Fibroblast of mammary gland (primary cell): ENCODE measurements around the gene MC3R.

Experiments used
- DNase-seq: peaks from one replicate; pipeline ENCODE4 v3.0.0-alpha.2; 2010; ENCODE audit warnings: low read depth
- H3K4me3 ChIP-seq: 2 replicates; pipeline ENCODE4 v1.5.1; 2011; ENCODE audit warnings: low read depth, mild to moderate bottlenecking, low read length, moderate library complexity; ENCODE audit not compliant: control insufficient read depth
- TF ChIP-seq, protein P1 (sequence below): conservative IDR thresholded peaks from 2 replicates; pipeline ENCODE4 v1.5.1; 2011; ENCODE audit warnings: low read depth, low read length, inconsistent platforms; ENCODE audit not compliant: control insufficient read depth, insufficient read depth

The MC3R gene

DNA sequence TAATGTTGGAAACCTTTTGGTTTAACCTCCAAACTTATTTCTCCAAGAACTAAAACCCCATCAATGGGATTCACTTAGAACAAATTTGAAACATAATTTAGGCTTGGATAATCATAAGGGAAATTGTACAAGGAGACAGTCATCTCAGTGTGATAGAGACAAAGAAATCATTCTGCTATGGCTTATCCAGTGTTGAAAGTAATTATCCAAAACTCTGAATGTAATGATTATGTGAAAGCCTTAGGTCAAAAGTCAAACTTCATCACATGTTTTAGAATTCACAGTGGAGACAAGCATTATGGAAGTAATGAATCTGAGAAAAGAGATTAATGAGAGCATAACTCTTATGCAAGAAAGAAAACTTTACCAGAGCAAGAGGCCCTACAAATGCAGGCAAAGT is 20.0 kb downstream of the MC3R start:
- no peak overlapping the region for H3K4me3 ChIP-seq
- TF ChIP-seq, protein P1, sequence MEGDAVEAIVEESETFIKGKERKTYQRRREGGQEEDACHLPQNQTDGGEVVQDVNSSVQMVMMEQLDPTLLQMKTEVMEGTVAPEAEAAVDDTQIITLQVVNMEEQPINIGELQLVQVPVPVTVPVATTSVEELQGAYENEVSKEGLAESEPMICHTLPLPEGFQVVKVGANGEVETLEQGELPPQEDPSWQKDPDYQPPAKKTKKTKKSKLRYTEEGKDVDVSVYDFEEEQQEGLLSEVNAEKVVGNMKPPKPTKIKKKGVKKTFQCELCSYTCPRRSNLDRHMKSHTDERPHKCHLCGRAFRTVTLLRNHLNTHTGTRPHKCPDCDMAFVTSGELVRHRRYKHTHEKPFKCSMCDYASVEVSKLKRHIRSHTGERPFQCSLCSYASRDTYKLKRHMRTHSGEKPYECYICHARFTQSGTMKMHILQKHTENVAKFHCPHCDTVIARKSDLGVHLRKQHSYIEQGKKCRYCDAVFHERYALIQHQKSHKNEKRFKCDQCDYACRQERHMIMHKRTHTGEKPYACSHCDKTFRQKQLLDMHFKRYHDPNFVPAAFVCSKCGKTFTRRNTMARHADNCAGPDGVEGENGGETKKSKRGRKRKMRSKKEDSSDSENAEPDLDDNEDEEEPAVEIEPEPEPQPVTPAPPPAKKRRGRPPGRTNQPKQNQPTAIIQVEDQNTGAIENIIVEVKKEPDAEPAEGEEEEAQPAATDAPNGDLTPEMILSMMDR, result no peak
- no peak for DNase-seq

DNA sequence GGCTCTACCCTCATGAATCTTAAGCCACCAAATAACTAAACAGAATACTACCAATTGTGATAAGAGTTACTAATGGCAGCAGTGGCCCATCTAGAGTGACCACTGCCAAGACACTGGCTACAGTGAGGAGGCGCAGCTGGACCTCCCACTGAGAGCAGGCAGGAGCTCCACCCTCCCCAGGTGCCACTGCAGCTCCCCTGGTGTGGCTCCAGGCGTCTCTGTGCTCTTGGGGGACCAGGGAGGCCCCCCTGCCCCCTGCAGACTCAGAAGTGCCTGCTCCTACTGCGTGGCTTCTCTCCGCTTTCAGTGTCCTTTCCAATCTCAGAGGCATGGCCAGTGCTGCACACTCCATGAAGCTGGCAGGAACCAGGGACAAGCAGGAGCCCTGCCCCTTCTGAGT is 23.4 kb downstream of the MC3R start:
- no peak for DNase-seq
- TF ChIP-seq, protein P1, result no peak
- H3K4me3 ChIP-seq, result no peak overlapping the region

DNA sequence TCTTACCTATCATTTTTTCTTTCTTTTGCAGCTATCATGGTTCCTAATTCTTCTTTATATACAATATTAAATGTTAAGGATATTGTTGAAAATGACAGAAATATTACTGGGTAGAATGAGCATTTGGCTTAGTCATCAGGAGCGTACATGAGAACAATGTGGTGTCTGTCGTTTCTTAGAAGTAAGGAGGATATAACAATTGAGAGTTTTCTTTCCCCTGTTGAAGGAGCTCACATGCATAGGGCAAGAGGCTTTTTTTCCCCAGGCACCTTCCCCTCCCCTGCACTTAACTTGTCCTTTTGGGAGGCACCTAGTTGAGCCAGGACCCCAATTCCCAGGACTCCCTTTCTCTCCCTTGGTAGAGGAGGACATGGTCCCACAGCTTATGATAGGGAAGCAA is 25.0 kb downstream of the MC3R start:
- TF ChIP-seq, protein P1, result no peak
- DNase-seq, result no peak
- H3K4me3 ChIP-seq, result no peak overlapping the region

DNA sequence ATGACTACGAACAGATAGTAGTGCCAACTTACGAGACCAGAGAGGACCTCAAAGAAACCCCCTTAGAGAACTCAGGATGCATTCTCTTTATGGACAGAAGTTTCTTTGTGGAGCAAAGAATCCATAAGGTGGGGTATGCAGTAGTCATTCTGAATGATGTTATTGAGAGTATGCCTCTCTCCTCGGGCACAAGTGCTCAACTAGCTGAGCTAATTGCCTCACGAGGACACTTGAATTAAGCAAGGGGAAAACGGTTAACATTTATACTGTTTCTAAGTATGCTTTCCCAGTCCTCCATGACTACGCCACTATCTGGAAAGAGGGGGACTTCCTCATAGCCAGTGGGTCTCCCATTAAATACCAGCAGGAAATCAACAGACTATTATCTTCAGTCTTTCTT is 25.6 kb downstream of the MC3R start:
- DNase-seq, result no peak
- no peak overlapping the region for H3K4me3 ChIP-seq
- TF ChIP-seq, protein P1, result no peak

DNA sequence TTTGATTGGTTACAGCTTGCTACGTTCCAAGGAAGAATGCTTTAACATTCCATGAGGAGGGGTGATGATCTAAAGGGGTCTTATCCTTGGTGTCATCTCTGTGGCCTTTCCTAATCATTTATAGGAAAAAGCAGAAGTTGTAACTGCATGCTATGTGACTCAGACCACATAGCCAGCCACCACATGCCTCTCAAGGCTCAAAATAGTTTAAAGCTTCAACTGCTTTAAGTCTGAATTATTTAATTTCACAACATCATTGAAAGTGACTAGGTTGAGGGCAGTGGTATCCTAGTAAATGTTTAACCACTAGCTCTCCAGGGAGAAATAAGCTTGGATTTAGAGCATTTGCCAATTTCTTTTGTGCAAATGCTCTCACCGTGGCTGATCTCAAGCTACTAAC is 29.7 kb downstream of the MC3R start:
- DNase-seq, result no peak
- H3K4me3 ChIP-seq, result no peak overlapping the region
- TF ChIP-seq, protein P1, result no peak

DNA sequence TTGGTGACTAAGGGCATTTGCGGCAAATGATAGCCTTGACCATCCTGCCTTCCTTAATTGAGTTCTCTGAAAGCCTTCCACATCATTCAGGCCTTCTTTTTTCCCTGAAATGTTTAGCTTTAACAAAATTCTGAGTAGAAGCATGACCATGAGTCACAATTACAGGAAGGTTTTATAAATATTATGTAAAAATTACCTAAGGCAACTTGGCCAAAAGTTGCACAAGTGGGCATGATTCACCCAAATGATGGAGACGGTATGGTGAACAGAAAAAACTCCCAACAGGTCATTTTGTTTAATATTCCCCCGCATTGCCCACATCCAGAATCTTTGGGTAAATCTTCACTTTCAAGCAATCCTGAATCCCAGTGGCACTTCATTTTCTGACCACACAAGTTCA is 37.0 kb downstream of the MC3R start:
- DNase-seq, result peak; percentile 4
- H3K4me3 ChIP-seq, result no peak overlapping the region
- TF ChIP-seq, protein P1, result no peak

DNA sequence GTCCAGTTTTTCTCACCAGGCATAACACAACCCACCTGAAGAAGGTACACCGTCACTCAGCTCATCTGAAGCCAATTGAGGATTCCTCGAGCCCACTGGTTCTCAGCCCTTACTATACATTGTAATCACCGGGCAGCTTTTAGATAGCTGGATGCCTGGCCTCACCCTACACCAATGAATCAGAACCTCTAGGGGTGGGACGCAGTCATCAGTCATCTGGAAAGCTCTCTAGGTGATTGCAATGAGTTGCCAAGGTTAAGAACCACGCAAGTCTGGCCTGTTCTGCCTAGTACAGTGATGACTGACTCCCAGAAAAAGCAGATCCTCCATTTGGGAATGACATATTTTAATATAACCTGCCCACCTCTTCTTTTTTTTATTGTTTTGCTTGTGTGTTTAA is 41.1 kb downstream of the MC3R start:
- TF ChIP-seq, protein P1, result no peak
- no peak overlapping the region for H3K4me3 ChIP-seq
- no peak for DNase-seq
